Nucleus accumbens (tissue), 56 donors: ENCODE data around the gene TRAPPC2L.

Experiments used
- DNase-seq, 56 donors: peaks; one replicate each; lab custom pipeline; 2025; lab: John Stamatoyannopoulos, UW

TRAPPC2L gene

DNA sequence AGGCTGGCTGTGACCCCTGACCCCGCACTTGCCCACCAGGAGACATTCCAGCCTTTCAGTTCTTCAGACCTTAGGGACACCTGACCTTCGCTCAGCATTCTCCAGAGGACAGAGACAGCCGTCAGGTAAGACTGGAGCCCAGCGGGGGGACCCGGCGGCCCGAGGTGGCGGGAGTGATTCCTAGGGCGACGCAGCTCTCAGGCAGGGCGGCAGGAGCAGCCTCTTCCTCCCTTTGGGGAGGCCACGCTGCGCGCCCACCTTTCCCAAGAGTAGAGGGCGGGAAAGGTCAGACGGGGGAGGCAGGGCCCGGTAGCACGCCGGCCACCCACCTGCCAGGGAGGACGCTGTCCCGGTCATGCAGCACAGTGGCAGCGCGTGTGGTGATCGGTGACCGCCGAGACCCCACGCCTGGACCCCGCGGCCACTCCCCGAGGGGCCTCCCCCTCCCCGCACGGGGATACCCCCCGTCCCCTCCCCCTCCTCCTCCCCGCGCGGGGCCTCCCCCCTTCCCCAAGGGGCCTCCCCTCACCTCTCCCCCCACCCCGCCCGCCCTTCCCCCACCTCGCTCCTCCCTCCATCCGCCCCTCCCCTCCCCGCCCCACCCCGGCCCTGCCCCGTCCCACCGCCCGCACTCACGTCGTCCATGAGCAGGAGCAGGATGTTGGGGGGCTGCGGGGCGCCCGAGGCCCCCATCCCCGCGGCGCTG lies 652 bp upstream of the TRAPPC2L start:
- DNase-seq = peak in 10 of 56 donors; percentile 10 to 54 (median 34)

DNA sequence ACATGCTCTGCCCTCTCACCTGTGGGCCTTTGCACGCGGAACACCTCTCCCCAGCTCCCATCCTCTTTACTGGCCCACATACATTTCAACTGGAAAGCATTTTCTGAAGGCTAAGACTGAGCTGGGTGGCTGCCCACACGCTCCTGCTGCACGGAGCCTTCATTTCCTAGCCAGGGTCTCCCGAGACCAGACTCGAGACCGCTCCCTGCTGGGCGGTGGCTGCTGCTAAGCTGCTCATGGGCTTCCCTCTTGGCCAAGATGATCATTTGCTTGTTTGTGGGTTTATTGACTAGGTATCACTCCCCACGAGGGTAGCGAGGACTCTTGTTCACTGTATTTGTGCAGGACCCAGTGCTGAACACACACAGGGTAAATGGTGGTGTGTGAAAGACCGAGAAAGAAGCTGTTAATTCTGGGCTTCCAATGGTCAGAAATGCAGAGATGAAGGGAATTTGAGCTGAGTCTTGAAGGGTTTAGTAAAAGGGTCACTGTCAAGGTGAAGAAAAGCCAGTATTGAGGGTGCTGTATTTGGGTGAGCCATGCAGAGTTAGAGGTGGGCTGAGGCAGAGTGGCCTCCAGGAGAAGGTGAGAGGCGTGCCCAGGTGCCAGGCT lies 907 bp downstream of the TRAPPC2L start:
- peak in 52 of 56 donors; percentile 10 to 83 (median 60) for DNase-seq

DNA sequence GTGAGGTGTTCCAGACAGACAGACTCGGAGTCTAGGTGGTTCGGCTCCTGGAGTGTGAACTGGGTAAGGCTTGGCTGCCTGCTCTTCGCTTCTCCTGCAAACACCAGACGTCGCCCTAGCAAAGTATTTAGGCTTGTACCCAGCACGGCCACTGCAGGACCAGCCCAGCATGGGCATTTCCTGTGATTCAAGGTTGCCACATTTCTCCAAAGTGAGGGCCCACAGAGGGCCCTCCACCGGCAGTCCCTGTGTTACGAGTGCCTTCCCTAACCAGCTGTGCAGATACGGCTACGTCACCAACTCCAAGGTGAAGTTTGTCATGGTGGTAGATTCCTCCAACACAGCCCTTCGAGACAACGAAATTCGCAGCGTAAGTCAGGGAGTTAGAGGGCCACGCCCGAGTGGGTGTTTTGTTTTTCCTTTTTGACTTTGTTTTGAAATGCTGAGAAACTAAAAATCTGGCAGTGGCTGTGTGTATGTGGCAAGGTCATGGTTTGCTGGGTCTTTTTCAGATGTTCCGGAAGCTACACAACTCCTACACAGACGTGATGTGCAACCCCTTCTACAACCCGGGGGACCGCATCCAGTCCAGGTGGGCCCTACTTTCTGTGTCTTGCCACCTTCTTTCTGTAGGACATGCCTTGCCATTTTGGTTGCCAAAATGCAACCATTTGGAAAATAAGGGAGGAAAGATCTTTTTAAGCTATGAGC lies 2.6 kb downstream of the TRAPPC2L start:
- no peak for DNase-seq

DNA sequence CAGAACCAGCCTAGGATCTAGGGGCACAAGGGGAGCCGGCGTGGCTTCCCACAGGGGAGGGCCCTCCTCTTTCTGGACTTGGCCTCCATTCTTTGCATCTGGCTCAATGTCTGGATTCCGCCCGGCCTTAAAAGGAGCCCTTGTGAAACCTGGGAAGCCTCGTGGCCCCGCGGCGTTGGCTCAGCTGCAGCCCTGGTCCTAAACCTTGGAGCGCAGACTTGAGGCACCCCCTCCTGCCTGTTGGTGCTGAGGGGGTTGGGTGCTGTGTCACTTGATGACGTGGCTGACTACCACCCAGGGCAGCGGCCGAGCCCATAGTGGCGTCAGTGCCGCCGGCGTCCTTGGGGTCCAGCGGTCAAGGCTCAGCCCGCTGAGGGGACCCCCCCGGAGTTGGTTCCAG lies 4.4 kb downstream of the TRAPPC2L start:
- DNase-seq = no peak

DNA sequence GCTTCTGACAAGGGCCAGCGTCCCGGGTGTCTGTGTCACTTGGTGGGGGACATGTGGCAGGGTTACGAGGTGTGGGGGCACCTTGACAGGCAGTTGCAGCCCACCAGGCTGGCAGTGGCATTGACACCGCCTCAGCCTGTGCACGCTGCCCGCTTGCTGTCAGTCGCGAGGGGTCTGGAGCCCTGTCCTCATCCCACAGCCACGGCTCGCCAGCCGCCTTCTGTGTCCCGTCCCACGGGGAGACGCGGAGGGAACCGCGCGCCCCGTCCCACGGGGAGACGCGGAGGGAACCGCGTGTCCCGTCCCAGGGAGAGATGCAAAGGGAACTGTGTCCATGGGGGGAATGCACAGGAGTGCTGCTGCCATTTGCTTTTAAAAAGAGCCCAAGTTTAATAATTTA lies 6.0 kb downstream of the TRAPPC2L start:
- DNase-seq = no peak

DNA sequence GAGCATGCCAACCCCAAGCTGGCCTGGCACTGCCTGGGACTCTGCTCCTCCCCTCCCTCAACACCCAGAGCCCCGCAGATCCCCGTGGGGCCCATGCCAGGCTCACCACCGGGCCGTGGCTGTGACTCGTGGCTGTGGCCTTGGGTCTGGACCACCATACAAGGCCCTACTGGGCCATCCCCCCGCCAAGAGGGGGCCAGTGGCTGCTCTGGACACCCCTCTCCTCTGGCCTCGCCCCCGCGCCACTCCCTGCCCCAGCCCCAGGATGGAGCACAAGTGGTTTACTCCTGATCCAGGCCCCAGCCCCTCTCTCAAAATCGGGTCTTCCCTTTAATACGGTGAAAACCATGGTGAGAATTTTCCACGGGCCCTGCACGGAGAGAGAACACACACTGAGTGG lies 6.5 kb downstream of the TRAPPC2L start:
- no peak for DNase-seq

DNA sequence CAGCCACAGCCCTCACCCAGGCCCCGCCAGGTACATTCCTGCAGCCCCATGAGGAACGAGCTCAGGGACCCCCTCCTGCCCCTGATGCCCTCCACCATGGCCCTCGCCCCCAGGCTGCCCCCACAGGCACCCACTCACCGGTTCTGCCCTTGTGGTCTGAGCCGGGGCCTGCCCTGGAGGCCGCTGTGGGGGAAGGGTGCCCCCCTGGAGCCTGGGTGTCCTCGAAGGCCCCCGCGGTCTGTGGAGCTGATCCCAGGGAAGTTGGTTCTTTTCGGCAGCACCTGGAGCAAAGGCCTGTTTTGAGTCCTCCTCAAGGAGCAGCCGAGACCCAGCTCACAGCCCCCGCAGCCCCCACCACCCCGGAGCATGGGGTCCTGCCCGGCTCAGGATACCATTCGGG lies 7.2 kb downstream of the TRAPPC2L start:
- no peak for DNase-seq

DNA sequence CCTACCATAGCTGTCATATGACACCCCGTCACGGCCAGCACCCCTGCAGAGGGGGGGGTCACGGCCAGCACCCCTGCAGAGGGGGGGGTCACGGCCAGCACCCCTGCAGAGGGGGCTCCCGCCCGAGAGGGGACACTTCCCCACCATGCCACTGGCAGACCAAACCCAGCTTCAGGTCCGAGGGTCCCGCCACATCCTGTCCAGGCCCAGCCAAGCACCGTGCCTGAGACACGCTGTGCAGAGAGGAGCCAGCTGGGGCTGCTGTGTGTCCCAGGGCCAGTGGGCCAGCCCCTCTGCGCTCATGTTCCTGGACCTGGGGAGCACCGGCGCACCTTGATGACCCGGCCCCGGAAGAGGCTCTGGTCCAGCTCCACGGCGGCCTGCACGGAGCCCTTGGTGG lies 7.6 kb downstream of the TRAPPC2L start:
- no peak for DNase-seq

DNA sequence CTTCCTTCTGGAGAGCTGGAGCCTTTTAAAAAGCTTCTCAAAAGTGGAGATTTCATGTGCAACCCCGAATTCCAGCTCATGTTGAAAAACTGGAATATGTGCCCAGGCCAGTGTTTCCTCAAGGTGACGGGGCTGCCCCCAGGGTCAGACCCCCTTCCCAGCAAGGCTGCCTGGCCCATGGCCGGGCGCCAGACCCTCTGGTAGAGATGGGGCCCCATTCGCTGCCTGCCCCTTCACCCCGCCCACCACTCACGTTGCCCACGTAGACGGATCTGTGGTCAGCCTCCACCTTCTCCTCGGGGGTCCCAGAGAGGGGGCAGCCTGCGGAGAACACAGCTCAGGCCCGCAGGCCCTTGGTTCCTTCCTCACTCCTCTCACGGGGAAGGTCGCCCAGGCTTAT lies 8.4 kb downstream of the TRAPPC2L start:
- DNase-seq = no peak

DNA sequence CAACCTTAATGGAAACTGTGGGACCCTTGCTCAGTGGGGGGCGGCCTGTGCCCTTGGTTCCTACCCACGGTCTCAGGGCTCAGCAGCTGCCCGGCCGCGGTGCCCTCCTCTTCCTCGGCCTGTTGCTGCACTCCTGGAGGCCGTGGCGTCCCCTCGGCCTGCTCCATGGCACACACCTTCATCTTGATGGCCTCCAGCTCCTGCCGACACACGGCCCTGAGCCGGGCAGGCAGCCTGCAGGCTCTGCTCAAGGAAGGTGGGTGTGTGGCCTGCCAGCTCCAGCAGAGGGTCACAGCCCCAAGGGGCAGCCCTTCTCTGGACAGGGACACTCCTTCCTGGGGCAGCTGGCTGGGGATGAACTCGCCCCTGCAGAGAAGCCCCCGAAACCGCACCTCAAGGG lies 8.8 kb downstream of the TRAPPC2L start:
- no peak for DNase-seq

DNA sequence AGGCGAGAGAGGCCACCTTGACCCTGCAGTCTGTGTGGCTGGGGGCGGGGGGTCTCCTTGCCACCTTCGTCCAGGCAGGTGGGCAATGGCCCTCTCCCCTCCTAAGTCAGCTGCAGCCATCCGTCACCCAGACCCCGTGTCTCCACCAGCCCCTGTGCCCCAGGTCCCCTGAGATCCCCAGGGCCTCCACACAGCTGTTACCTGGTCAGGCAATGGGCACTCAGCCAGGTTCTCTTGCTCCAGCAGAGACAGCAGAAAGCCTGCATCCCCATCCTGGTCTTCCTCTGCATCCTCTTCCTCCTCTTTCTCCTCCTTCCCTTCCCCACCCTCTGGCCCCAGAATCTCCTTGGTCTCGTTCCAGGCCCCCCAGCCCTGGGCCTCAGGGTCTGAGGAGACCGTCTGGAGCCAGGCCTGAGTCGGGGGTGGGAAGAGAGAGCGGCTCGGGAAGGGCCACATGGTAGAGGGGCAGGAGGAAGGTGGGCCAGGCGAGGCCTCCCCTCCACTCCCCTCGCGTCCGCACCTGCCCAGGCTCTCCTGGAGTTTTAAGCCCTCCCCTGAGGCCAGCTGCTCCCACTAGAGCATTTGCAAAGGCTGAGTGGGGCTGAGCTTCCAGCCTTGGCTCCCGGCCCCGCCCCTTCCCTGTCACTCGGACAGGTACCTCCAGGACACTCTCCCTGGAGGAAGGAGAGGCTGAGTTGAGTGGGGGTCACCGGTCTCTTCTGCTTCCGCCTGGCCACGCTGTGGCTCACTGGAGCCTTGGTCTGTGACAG lies 9.4 kb downstream of the TRAPPC2L start, which contains the start of gene PABPN1L:
Gene PABPN1L, minus strand, starts transcription at position 510 of the 770 bp plus-strand sequence. Its CDS starts 54 bp downstream, at position 456.
- DNase-seq = no peak

DNA sequence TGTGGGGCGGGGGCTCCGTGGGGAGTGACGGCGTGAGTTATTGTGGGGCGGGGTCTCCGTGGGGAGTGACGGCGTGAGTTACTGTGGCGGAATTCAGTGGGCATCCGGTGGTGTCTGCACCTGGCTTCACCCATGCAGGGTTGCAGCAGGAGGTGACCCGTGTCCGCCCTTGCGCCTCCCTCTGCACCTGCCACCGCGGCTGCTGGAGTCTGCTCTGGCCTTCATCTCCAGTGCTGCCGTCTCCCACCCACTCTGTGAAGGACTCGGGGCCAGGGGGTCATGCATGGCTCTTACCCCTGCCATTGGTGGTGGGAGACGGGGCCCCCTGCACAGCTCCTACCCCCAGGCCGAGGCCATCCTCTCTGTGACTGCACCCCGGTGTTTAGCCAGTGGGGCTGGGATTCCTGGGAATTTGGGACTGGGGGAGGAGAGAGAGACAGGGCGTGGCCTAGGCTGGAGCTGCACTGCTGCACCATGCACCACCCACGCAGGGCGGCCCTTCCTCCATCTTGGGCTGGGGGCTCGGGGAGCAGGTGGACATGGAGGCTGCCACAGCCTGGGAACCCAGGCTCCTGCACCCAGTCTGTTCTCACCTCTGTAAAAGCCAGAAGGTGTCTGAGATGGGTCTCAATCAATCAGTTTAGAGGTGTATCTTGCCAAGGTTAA lies 10.8 kb downstream of the TRAPPC2L start:
- DNase-seq = no peak

DNA sequence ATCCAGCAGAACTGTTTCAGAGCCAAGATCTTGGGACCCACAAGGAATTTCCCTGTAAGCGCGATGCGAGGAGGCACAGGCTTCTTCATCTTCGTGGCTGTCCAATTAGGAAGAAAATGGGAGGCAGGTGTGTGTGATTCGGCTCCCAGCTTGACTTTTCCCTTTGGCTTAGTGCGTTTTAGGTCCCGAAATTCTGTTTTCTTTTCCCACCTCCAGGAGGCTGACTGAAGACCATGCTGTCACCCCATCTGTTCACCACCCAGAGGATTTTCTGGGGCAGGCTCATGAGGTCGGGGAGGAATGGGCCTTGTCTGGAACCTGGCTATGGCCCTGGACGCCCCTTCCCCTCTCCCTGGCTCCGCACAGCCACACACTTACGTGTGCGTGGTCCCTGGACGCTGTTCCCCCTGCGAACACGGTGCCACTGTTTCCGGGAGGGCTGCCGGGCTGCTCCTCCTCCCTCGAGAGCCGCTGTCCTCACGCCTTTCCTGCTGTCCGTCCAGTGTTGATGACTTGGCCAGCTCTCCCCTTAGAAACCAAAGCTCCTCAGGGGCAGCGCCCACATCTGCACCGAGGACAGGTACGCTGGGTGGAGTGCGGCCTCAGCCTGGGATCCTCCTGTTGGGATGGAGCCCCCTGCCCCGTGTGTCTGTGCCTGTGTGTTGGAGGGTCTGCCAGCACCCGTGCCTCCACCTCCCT lies 12.2 kb downstream of the TRAPPC2L start:
- DNase-seq = no peak

DNA sequence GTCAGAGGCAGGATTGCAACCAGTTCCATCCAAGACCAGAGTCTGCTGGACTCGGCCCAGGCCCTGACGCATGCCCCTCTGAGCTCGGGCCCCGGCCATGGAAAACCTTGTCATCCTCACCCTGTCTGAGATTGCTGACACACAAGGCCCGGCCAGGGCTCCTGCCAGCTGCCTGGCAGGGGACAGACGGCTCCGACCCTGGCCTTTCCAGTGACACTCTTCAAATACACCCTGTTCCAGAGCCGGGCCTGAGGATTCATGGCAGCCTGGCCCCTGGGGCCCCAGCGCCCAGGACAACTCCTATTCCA lies 12.7 kb downstream of the TRAPPC2L start:
- DNase-seq = no peak

DNA sequence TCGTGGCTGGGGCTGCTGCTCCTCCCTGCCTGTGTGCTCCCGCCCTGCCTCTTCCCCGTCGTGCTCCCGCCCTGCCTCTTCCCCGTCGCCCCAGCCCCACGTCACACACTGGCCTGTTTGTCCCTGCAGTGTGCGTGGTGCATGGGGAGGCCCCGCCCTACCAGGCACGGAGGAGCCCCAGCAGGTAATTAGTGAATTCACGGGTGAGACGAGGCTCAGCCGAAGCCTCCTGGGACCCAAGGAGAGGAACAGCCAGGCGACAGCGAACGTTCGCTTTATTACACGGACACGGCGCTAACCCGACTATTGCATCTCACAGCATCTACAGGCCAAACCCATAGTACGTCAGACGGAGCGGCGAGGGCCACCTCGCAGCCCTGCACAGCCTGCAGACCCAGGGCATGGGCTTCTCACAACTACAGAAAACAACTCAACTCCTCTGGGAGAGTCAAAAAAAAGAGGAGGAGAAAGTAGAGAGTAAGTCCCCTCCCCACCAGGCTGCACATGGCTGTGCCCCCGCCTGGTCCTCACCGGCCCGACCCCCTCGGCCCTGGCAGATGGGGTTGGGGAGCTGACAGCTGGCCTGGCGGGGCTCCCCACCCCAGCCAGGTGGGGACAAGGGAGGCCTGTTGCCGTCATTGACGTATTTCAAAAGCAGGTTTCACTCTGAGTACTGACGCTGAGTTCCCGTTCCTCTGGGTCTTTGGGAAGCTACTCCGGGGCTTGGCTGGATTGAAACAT lies 13.9 kb downstream of the TRAPPC2L start:
- DNase-seq = no peak

DNA sequence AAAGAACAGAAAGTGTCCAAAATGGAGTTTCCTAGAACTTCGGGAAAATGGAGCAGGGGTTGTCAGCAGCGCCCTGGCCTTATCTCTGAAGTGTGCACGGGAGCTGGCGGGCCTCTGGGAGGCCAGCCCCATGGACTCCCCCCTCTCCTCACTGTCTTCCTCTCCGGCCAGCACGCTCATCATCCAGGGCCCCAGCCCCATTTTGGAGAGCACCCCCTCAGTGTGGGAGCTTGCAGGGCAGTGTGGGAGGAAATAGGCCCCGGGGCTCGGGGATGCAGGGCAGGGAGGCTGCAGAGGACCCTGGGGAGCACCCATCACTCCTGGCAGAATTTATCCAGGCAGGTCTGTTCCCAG lies 14.4 kb downstream of the TRAPPC2L start:
- no peak for DNase-seq

DNA sequence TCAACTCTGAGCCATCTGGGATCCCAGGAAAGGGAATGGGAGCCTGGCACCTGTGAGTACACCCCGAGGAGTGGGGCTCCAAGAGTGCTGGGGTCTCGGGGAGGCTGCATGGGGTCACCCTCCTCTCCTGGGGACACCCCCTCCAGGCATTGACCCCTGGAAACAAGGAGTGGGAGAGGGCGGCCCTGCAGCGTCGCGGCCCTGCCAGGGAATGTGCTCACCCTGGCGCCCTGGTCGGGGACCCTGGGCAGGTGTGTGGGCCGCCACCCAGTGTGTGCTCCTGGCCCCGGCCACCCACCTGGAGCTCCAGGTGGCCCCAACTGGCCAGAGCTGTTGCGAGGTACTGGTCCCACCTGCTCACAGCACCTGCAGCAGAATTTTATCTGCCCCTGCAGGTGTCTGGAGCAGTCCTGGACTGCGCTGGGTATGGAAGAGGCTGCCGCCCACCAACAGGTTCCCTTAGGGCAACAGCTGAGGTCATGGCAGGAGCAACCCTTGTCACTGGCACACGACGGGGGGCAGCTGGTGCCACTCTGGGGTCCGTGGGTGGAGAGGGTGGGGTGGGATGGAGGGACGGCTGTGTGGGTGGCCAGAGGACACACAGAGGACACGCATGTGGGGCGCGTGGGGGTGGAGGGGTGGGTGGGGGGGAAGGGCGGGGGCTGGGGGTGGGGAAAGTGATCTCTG lies 14.9 kb downstream of the TRAPPC2L start:
- no peak for DNase-seq

DNA sequence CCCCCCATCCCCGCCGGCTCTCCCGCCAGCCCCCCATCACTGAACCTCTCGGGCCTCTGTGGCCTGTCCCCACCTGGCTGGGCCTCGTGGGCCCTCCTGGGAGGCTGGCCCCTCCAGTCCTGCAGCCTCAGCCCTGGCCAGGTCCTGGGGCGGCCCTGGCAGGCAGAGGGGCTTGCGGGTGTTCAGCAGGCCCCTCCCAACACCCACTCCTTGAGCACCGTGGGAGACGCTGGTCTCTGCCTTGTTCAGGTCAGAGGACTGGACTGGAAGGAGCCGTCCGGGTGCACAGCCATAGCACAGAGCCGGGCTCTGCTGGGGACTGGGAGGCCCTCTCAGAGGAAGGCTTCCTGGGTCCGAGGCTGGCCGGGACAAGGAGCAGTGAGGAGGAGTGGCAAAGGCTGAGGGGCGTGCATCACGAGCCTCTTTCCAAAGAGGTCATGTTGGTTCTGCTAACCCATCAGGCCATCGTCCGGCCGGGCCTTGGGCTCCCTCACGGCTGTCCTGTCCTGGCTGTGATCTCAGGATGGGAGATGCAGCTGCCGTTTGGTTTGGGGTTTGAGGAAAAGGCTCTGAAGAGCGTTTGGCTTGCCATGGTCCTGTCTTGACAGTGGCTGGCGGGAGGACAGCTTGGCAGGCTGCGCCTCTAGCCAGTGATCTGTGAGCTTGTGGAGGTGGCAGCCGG lies 15.9 kb downstream of the TRAPPC2L start:
- no peak for DNase-seq
